Measurements from ENCODE around the gene KCNJ10.
"Not testable (repeated sequence)": the region's sequence is repeated elsewhere in the genome, so short reads cannot be mapped to it uniquely, and the experiment has no call there.

The KCNJ10 gene

GRCh38 chr1:160062230-160062532, 7.8 kb downstream of the KCNJ10 start:
- no peak for DNase-seq (ENCODE audit: low read depth, low spot score)

- no peak for DNase-seq (ENCODE audit: low read depth, low spot score)
Measured at GRCh38 chr1:160061369-160062229, 8.4 kb downstream of the KCNJ10 start.

- DNase-seq (ENCODE audit: low read depth, low spot score) = no peak
Measured at GRCh38 chr1:160058087-160058486, 11.9 kb downstream of the KCNJ10 start.

GRCh38 chr1:160056648-160057169, 13.3 kb downstream of the KCNJ10 start:
- DNase-seq (ENCODE audit: low read depth, low spot score) = no peak

GRCh38 chr1:160053548-160054365, 16.2 kb downstream of the KCNJ10 start:
- no peak for DNase-seq (ENCODE audit: low read depth, low spot score)

- DNase-seq (ENCODE audit: low read depth, low spot score) = no peak
Measured at GRCh38 chr1:160052936-160053335, 17.0 kb downstream of the KCNJ10 start.

GRCh38 chr1:160050619-160051018, 19.3 kb downstream of the KCNJ10 start:
- DNase-seq (ENCODE audit: low read depth, low spot score) = no peak

- DNase-seq (ENCODE audit: low read depth, low spot score) = not testable (repeated sequence)
Measured at GRCh38 chr1:160050182-160050581, 19.8 kb downstream of the KCNJ10 start.

- no peak for DNase-seq (ENCODE audit: low read depth, low spot score)
Measured at GRCh38 chr1:160049101-160049500, 20.9 kb downstream of the KCNJ10 start.

- no peak for DNase-seq (ENCODE audit: low read depth, low spot score)
Measured at GRCh38 chr1:160048335-160048734, 21.6 kb downstream of the KCNJ10 start.

- no peak for DNase-seq (ENCODE audit: low read depth, low spot score)
Measured at GRCh38 chr1:160047111-160047991, 22.6 kb downstream of the KCNJ10 start.

GRCh38 chr1:160046494-160047110, 23.4 kb downstream of the KCNJ10 start:
- no peak for DNase-seq (ENCODE audit: low read depth, low spot score)

- no peak for DNase-seq (ENCODE audit: low read depth, low spot score)
Measured at GRCh38 chr1:160045653-160046052, 24.3 kb downstream of the KCNJ10 start.

- no peak for DNase-seq (ENCODE audit: low read depth, low spot score)
Measured at GRCh38 chr1:160043543-160043942, 26.4 kb downstream of the KCNJ10 start.

GRCh38 chr1:160040476-160040875, 29.5 kb downstream of the KCNJ10 start:
- DNase-seq (ENCODE audit: low read depth, low spot score) = no peak

GRCh38 chr1:160032165-160032820, 37.7 kb downstream of the KCNJ10 start:
- no peak for DNase-seq (ENCODE audit: low read depth, low spot score)

GRCh38 chr1:160031365-160032164, 38.4 kb downstream of the KCNJ10 start, which contains the start of gene PIGM:
PIGM (minus strand) TSS chr1:160031990; CDS start chr1:160031739, 251 bp downstream.
- peak; percentile 83 for DNase-seq (ENCODE audit: low read depth, low spot score)

GRCh38 chr1:160030657-160031364, 39.1 kb downstream of the KCNJ10 start:
- no peak for DNase-seq (ENCODE audit: low read depth, low spot score)

GRCh38 chr1:160028426-160028825, 41.5 kb downstream of the KCNJ10 start:
- DNase-seq (ENCODE audit: low read depth, low spot score) = no peak
